Effector memory CD4-positive, alpha-beta T cell (primary cell): ENCODE data around the gene TTR.

Experiments used
- DNase-seq, 3 donors: peaks; one replicate each; pipeline ENCODE4 v3.0.0-alpha.2; 2020
- H3K27ac ChIP-seq: 2 replicates; pipeline ENCODE4 v1.7.0; 2013; ENCODE audit warnings: mild to moderate bottlenecking, low read length, moderate library complexity; ENCODE audit not compliant: insufficient read depth, poor library complexity, severe bottlenecking
- H3K27me3 ChIP-seq: replicated peaks from 2 replicates; pipeline ENCODE4 v1.7.0; 2013; ENCODE audit warnings: mild to moderate bottlenecking, low read length; ENCODE audit not compliant: insufficient read depth, control insufficient read depth, poor library complexity, severe bottlenecking
- H3K36me3 ChIP-seq: 2 replicates; pipeline ENCODE4 v1.7.0; 2013; ENCODE audit warnings: mild to moderate bottlenecking, low read length, moderate library complexity; ENCODE audit not compliant: control insufficient read depth, insufficient read depth
- H3K4me1 ChIP-seq: 2 replicates; pipeline ENCODE4 v1.7.0; 2013; ENCODE audit warnings: low read length, mild to moderate bottlenecking; ENCODE audit not compliant: control insufficient read depth, insufficient read depth, poor library complexity, severe bottlenecking
- H3K4me3 ChIP-seq: 2 replicates; pipeline ENCODE4 v1.7.0; 2013; ENCODE audit warnings: low read length, low read depth, mild to moderate bottlenecking; ENCODE audit not compliant: insufficient read depth, poor library complexity, severe bottlenecking
- H3K9me3 ChIP-seq: 2 replicates; pipeline ENCODE4 v1.7.0; 2013; ENCODE audit warnings: mild to moderate bottlenecking, low read length, moderate library complexity; ENCODE audit not compliant: control insufficient read depth

Gene TTR

GRCh38 chr18:31577195-31577594, 14.5 kb upstream of the TTR start:
- Histone ChIP-seq H3K9me3 (no peaks in the 10 kb centered on the region), H3K27me3 (no peaks in the 10 kb centered on the region), H3K4me3 (no peak overlapping the region), H3K27ac (no peak overlapping the region), H3K36me3 (no peaks in the 10 kb centered on the region), H3K4me1 (no peaks in the 10 kb centered on the region)
- no peak for DNase-seq

GRCh38 chr18:31578126-31578525, 13.6 kb upstream of the TTR start:
- DNase-seq, result no peak
- Histone ChIP-seq H3K36me3 (no peaks in the 10 kb centered on the region), H3K27me3 (no peaks in the 10 kb centered on the region), H3K27ac (no peak overlapping the region), H3K4me3 (no peak overlapping the region), H3K4me1 (no peaks in the 10 kb centered on the region), H3K9me3 (no peaks in the 10 kb centered on the region)

DNA sequence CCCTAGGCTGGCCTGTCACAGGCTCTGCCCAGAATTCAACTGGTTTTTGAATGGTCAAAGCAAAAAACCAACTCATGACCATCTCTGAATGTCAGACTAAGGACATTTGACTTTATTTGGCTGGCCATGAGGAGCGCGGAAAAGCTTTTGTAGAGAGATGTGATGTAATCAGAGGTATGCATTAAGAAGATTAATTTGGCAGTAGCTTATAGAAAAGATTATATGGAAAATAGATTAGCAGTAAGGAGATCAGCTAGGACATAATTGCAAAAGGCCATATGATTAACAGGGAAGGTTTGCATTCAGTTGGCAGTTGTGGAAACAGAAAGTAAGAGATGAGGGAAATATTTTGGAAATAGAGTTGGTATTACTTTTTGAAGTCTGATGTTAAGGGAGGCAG, 12.3 kb upstream of the TTR start:
- Histone ChIP-seq H3K27me3 (no peaks in the 10 kb centered on the region), H3K4me1 (no peaks in the 10 kb centered on the region), H3K27ac (no peak overlapping the region), H3K4me3 (no peak overlapping the region), H3K9me3 (no peaks in the 10 kb centered on the region), H3K36me3 (no peaks in the 10 kb centered on the region)
- no peak for DNase-seq

DNA sequence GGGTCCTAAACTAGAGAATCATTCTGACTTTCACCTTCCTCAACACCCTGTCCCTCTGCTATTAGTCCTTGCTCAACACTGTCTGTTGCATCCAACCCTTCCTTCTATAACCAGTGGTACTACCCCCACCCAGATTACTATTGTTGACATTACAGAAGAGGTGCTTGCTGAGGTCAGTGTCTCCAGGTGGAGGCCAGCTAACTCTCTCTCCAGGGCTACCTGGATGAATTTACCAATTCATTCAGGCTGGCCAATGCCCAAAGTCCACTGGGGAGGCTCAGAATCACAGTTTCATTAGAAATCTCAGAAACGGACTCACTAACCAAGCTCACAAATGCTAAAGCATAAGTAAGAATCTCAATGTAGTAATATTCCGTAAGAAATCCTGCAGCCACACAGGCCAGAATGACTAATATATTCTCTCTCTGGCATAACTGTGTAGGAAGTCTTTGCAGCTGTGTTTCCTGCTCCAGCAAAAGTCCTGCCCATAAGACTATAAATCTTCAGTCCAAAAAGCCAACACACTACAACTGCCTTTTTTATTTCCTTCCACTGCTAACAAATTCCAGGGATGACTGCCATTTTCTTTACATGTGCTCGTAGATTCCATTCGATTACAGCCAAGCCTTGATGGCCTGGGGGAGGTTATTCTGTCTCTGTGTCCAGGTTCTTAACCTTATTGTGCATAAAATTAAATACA, 10.0 kb upstream of the TTR start:
- H3K36me3 ChIP-seq, result no peaks in the 10 kb centered on the region
- DNase-seq, result no peak
- H3K27me3 ChIP-seq, result no peaks in the 10 kb centered on the region
- no peaks in the 10 kb centered on the region for H3K4me1 ChIP-seq
- no peak overlapping the region for H3K27ac ChIP-seq
- no peak overlapping the region for H3K4me3 ChIP-seq
- no peaks in the 10 kb centered on the region for H3K9me3 ChIP-seq

DNA sequence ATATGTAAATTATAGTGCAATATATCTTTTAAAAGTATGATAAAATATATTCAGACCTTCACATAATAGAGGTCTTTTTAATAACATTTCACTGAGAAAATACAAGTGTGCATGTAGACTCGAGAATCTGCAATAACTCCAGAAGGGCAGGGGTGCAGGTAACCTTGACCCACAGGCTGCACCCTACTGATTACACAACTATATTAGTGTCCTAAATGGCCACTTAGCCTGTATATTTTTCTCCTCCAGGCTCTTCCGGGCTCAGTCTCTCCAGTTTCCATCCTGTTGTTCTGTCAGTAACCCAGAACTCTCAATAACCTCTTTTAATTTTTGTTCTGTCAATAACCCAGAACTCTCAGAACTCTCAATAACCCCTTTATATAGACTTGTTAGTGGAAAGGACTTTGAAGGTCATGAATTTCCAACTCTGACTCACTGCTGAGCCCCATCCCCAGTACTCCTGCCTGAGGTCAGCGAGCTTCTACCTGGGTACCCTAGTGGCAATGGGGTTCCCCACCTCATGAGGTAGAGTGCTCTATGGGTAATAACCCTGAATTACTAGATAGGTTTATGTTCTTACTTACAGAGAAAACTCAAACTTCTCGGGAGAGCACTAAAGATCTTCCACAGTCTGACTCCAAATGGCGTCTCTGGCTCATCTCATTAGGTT, 8.4 kb upstream of the TTR start:
- no peaks in the 10 kb centered on the region for H3K27me3 ChIP-seq
- no peak overlapping the region for H3K27ac ChIP-seq
- no peaks in the 10 kb centered on the region for H3K36me3 ChIP-seq
- no peak overlapping the region for H3K4me3 ChIP-seq
- no peak for DNase-seq
- H3K4me1 ChIP-seq, result no peaks in the 10 kb centered on the region
- H3K9me3 ChIP-seq, result no peaks in the 10 kb centered on the region

DNA sequence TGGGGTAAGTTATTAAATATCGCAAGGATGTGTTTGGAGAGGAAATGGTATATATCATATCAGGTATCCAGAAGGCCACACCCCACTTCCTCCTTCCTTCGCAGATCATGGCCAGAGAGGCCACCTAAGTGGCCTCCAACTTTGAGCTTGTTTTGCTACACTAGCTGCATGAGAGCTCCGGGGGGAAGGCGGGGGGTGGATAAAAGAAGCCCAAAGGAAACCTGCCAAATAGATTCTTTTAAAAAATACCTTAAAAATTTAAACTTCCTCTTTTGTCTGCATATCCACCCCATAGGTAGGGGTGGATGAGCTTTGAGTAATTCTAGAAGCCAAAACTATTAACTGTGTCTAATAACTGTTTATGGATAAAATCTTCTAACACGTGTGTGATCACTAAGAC, 5.7 kb upstream of the TTR start:
- no peaks in the 10 kb centered on the region for H3K36me3 ChIP-seq
- no peaks in the 10 kb centered on the region for H3K4me1 ChIP-seq
- H3K27ac ChIP-seq, result no peak overlapping the region
- no peaks in the 10 kb centered on the region for H3K27me3 ChIP-seq
- H3K4me3 ChIP-seq, result no peak overlapping the region
- no peak for DNase-seq
- no peaks in the 10 kb centered on the region for H3K9me3 ChIP-seq

- Histone ChIP-seq H3K4me3 (no peak overlapping the region), H3K27ac (no peak overlapping the region), H3K4me1 (no peaks in the 10 kb centered on the region), H3K9me3 (no peaks in the 10 kb centered on the region), H3K36me3 (no peaks in the 10 kb centered on the region), H3K27me3 (no peaks in the 10 kb centered on the region)
- no peak for DNase-seq
Observed at GRCh38 chr18:31586616-31587015, 5.1 kb upstream of the TTR start.

- no peaks in the 10 kb centered on the region for H3K9me3 ChIP-seq
- DNase-seq, result no peak
- no peaks in the 10 kb centered on the region for H3K27me3 ChIP-seq
- H3K4me3 ChIP-seq, result no peak overlapping the region
- H3K4me1 ChIP-seq, result no peaks in the 10 kb centered on the region
- no peaks in the 10 kb centered on the region for H3K36me3 ChIP-seq
- H3K27ac ChIP-seq, result no peak overlapping the region
Observed at GRCh38 chr18:31587529-31587928, 4.1 kb upstream of the TTR start.

DNA sequence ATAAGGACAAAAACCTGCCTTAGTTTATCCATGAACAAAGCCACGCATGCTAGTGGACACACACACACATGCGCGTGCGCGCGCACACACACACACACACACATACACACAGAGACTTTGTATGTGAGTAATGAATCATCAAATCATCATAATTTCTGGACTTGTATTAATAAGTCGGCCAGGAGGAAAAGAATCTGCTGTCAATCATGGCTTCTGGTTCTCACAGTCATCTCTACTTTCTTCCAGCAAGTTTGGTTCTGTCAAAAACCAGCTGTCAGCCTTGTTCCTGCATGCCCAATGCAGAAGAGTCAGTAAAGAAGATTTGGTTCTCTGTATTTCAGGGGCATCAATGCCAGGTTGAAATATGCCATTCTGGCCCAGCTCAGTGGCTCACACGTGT, 1.1 kb upstream of the TTR start:
- no peaks in the 10 kb centered on the region for H3K9me3 ChIP-seq
- no peaks in the 10 kb centered on the region for H3K27me3 ChIP-seq
- H3K4me3 ChIP-seq, result no peak overlapping the region
- H3K4me1 ChIP-seq, result no peaks in the 10 kb centered on the region
- H3K36me3 ChIP-seq, result no peaks in the 10 kb centered on the region
- DNase-seq, result no peak
- no peak overlapping the region for H3K27ac ChIP-seq

DNA sequence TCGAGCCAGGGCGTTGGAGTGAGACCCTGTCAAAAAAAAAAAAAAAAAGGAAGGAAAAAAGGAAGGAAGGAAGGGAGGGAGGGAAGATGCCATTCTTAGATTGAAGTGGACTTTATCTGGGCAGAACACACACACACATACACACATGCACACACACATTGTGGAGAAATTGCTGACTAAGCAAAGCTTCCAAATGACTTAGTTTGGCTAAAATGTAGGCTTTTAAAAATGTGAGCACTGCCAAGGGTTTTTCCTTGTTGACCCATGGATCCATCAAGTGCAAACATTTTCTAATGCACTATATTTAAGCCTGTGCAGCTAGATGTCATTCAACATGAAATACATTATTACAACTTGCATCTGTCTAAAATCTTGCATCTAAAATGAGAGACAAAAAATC, 564 bp upstream of the TTR start:
- Histone ChIP-seq H3K9me3 (no peaks in the 10 kb centered on the region), H3K27me3 (no peaks in the 10 kb centered on the region), H3K4me1 (no peaks in the 10 kb centered on the region), H3K4me3 (no peak overlapping the region), H3K36me3 (no peaks in the 10 kb centered on the region), H3K27ac (no peak overlapping the region)
- no peak for DNase-seq
